K562 (cell line): ENCODE measurements around the gene MAP4K5. TPM values are rescaled to one million over a fixed set of nuclear protein-coding genes. Genes with fewer than 3 reads are reported as not detected.
A peak's percentile ranks its signal among the peaks of the same experiment; 100 is the strongest.

Source experiments
- ATAC-seq: fragments of 200-7000 bp; cut with Tn5 transposase; 3 replicates; pipeline ENCODE4 v1.9.1; 2020; ENCODE audit warnings: moderate library complexity
- BruUV-seq: library from RNA; stranded (reverse); fragments of 400-500 nt; replicated peaks from 2 replicates; lab custom pipeline; 2021; lab: Mats Ljungman, UMichigan
- CTCF ChIA-PET: fragments of 300-600 bp; formaldehyde crosslinking; extraction: SDS; loops from one replicate; lab custom pipeline; 2021; ENCODE audit warnings: low intra/inter-chr PET ratio; lab: Yijun Ruan, JAX
- POLR2A ChIA-PET: fragments of 300-600, 350-650 bp; sonication (Branson Sonifier 250); formaldehyde crosslinking; extraction: SDS; loops from one replicate; lab custom pipeline; 2021; ENCODE audit warnings: antibody characterized with exemption, inconsistent platforms; lab: Yijun Ruan, JAX
- DNase-seq, 4 experiments: peaks; one replicate each; pipeline versions ENCODE4 v3.0.0 to v3.0.0-alpha.2; 2011 to 2018; ENCODE audit warnings: low spot score in 3 of 4, mixed read lengths in 3 of 4; ENCODE audit errors: extremely low read depth in 1 of 4
- FAIRE-seq: peaks from 2 replicates; lab custom pipeline; 2011; peaks lifted over from hg19 to GRCh38; lab: Jason Lieb, UNC
- H2AFZ ChIP-seq: 2 replicates; pipeline ENCODE4 v1.6.0; 2011; ENCODE audit warnings: low read depth, low read length, control low read depth, inconsistent platforms
- H3K27ac ChIP-seq: fragments of 200-600 bp; 3 replicates; pipeline ENCODE4 v1.8.0; 2011; ENCODE audit warnings: low read depth, mild to moderate bottlenecking, control low read depth, inconsistent platforms, low read length, moderate library complexity, mixed read lengths; ENCODE audit errors: extremely low read depth
- H3K27me3 ChIP-seq, 2 experiments: fragments of 300-600 bp in 1 of 2; 2 replicates in 1 of 2; 3 replicates in 1 of 2; pipeline versions ENCODE4 v1.6.0 to v1.8.0; 2011; ENCODE audit warnings: inconsistent platforms in 2 of 2, low read length in 2 of 2, mild to moderate bottlenecking in 1 of 2, mixed read lengths in 1 of 2, moderate library complexity in 1 of 2; ENCODE audit not compliant: control insufficient read depth in 2 of 2, insufficient read depth in 2 of 2
- H3K36me3 ChIP-seq: fragments of 300-600 bp; 3 replicates; pipeline ENCODE4 v1.8.0; 2011; ENCODE audit warnings: mild to moderate bottlenecking, low read length, inconsistent platforms; ENCODE audit not compliant: control insufficient read depth, insufficient read depth
- H3K4me1 ChIP-seq, 2 experiments: fragments of 200-600 bp in 1 of 2; replicated peaks in 1 of 2; 2 replicates in 1 of 2; 3 replicates in 1 of 2; pipeline versions ENCODE4 v1.5.1 to v1.8.0; 2011; ENCODE audit warnings: inconsistent platforms in 2 of 2, low read length in 2 of 2, mild to moderate bottlenecking in 1 of 2, mixed read lengths in 1 of 2, moderate library complexity in 1 of 2; ENCODE audit not compliant: control insufficient read depth in 2 of 2, insufficient read depth in 2 of 2
- H3K4me2 ChIP-seq: 2 replicates; pipeline ENCODE4 v1.6.1; 2011; ENCODE audit warnings: low read length, control low read depth, inconsistent platforms, mixed read lengths; ENCODE audit not compliant: insufficient read depth
- H3K4me3 ChIP-seq: fragments of 200-600 bp; sonication (generic), shearing (Covaris generic); 2 replicates; pipeline ENCODE4 v1.5.1; 2016; ENCODE audit warnings: control low read depth, inconsistent platforms
- H3K79me2 ChIP-seq: fragments of 200-600 bp; 3 replicates; pipeline ENCODE4 v1.8.0; 2011; ENCODE audit warnings: low read length, inconsistent platforms; ENCODE audit not compliant: control insufficient read depth, insufficient read depth
- H3K9ac ChIP-seq, 2 experiments: 2 replicates each; pipeline versions ENCODE4 v1.6.0 to v1.6.1; 2011; ENCODE audit warnings: low read depth in 2 of 2, low read length in 2 of 2, control low read depth in 1 of 2, inconsistent platforms in 1 of 2, mild to moderate bottlenecking in 1 of 2, mixed read lengths in 1 of 2; ENCODE audit not compliant: insufficient read depth in 1 of 2
- H3K9me1 ChIP-seq: one replicate; pipeline ENCODE4 v1.6.0; 2011; ENCODE audit warnings: inconsistent platforms, mild to moderate bottlenecking, low read length, moderate library complexity; ENCODE audit not compliant: control insufficient read depth, insufficient read depth
- H3K9me3 ChIP-seq: replicated peaks from 2 replicates; pipeline ENCODE4 v1.5.1; 2011; ENCODE audit warnings: low read depth, low read length, inconsistent platforms; ENCODE audit not compliant: control insufficient read depth, insufficient read depth
- H4K20me1 ChIP-seq: replicated peaks from 2 replicates; pipeline ENCODE4 v1.6.1; 2011; ENCODE audit warnings: low read length, inconsistent platforms, mixed read lengths; ENCODE audit not compliant: control insufficient read depth, insufficient read depth
- DPF2 ChIP-seq: fragments of 450-650 bp; IDR thresholded peaks from 2 replicates; pipeline ENCODE4 v1.6.1; 2016
- ETS2 ChIP-seq: IDR thresholded peaks from 2 replicates; pipeline ENCODE4 v1.6.1; 2016; ENCODE audit warnings: borderline replicate concordance, missing genetic modification characterization, mild to moderate bottlenecking, moderate library complexity, missing compliant biosample characterization; ENCODE audit not compliant: poor library complexity, severe bottlenecking
- POLR2H ChIP-seq: IDR thresholded peaks from 2 replicates; pipeline ENCODE4 v1.6.1; 2016; ENCODE audit warnings: missing genetic modification characterization, low read depth, mild to moderate bottlenecking, control low read depth, missing compliant biosample characterization, moderate library complexity
- SPI1 ChIP-seq: IDR thresholded peaks from 2 replicates; pipeline ENCODE4 v1.6.1; 2011; ENCODE audit warnings: low read depth, low read length, control low read depth, borderline replicate concordance
- ZNF41 ChIP-seq: fragments of 250-450 bp; sonication (Bioruptor Pico); conservative IDR thresholded peaks from 2 replicates; pipeline ENCODE4 v1.4.0; 2020; ENCODE audit warnings: mild to moderate bottlenecking
- ZNF584 ChIP-seq: fragments of 200-800 bp; sonication (Bioruptor generic); IDR thresholded peaks from 2 replicates; pipeline ENCODE4 v1.6.1; 2016; ENCODE audit warnings: low read depth, mild to moderate bottlenecking, missing genetic modification characterization, missing compliant biosample characterization
- WGBS: fragments of 100-300 bp; shearing (Covaris generic); methylation state at CpG from one replicate; pipeline ENCODE4 v1.1.6; 2016; ENCODE audit warnings: low coverage, mixed read lengths; ENCODE audit not compliant: insufficient coverage; ENCODE audit errors: missing lambda C conversion rate; 5-methylcytosine and 5-hydroxymethylcytosine counted together
- in situ Hi-C: fragments of 300-500 bp; cut with MboI; formaldehyde crosslinking; loops from 4 replicates; pipeline ENCODE4 v1.15.0; 2018; ENCODE audit warnings: inconsistent platforms, mixed read lengths
- intact Hi-C: fragments of 100-400 bp; cut with micrococcal nuclease; formaldehyde crosslinking; loops from 2 replicates; pipeline ENCODE4 v1.14.2; 2022
- polyA plus RNA-seq, 8 experiments: library from polyadenylated mRNA; depleted of rRNA in 4 of 8; stranded (reverse) in 5 of 8; unstranded in 3 of 8; fragments of >200 nt; fragmentation: Nextera tagmentation in 2 of 8; fragmentation: Illumina TruSeq in 1 of 8; extraction: Ambion mirVana in 2 of 8; extraction: Trizol in 1 of 8; gene quantifications; 2 replicates each; pipeline versions ENCODE4 v1.2.1 to v1.2.3, GENCODE V29; 2011 to 2014; ENCODE audit warnings: inconsistent platforms in 1 of 8, missing spikeins in 1 of 8
- total RNA-seq, 7 experiments: library from RNA; depleted of rRNA in 6 of 7; stranded (reverse); fragments of >200 nt in 6 of 7; fragmentation: Illumina TruSeq in 2 of 7; extraction: Trizol in 2 of 7; gene quantifications; 2 replicates each; pipeline versions ENCODE4 v1.2.1 to v1.2.3, GENCODE V29; 2011 to 2021; ENCODE audit warnings: low replicate concordance in 1 of 7
- TF ChIP-seq, protein P1 (sequence below), 2 experiments: fragments of 250-450 bp in 1 of 2; fragments of 450-650 bp in 1 of 2; sonication (Bioruptor Pico) in 1 of 2; IDR thresholded peaks; 2 replicates each; pipeline versions ENCODE4 v1.6.1 to v1.8.0; 2016 to 2021; ENCODE audit warnings: mild to moderate bottlenecking in 2 of 2, moderate library complexity in 2 of 2, missing compliant biosample characterization in 1 of 2, missing genetic modification characterization in 1 of 2
- TF ChIP-seq, protein P2 (sequence below): fragments of 450-650 bp; IDR thresholded peaks from 2 replicates; pipeline ENCODE4 v1.6.1; 2017; ENCODE audit warnings: antibody characterized with exemption, mild to moderate bottlenecking
- TF ChIP-seq, protein P3 (sequence below): sonication (generic); formaldehyde crosslinking; IDR thresholded peaks from 2 replicates; pipeline ENCODE4 v1.8.0; 2022; ENCODE audit warnings: mild to moderate bottlenecking, missing genetic modification reagents

MAP4K5 gene
- total and polyA plus RNA-seq, 9 of the 15 experiments (the other 6 are each of a cell fraction or from before 2014, with no cell fraction given): 5.9 to 29.4 (median 18.0) TPM

DNA sequence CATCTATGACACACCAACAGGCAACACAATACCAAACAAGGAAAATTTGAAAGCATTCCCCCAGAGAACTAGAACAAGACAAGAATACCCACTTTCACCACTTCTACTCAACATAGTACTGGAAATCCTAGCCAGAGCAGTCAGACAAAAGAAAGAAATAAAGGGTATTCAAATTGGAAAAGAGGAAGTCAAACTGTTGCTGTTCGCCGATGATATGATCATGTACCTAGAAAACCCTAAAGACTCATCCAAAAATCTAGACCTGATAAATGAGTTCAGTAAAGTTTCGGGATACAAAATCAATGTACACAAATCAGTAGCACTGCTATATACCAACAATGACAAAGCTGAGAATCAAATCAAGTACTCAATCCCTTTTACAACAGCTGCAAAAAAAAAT, 19.5 kb upstream of the MAP4K5 start:
- Histone ChIP-seq H3K4me2 (no peak overlapping the region), H3K4me1 (no peaks in the 10 kb centered on the region), H3K9me3 (no peaks in the 10 kb centered on the region), H4K20me1 (no peaks in the 10 kb centered on the region), H3K27ac (no peak overlapping the region), H3K9me1 (no peaks in the 10 kb centered on the region), H3K36me3 (no peaks in the 10 kb centered on the region), H3K79me2 (no peaks in the 10 kb centered on the region), H3K9ac (no peak overlapping the region), H3K4me3 (no peak overlapping the region), H3K27me3 (no peaks in the 10 kb centered on the region), H2AFZ (no peak overlapping the region)
- 4% methylated on average over 3 of the region's 3 CpGs for WGBS
- ChIA-PET POLR2A (no interaction called here), CTCF (no interaction called here)
- intact Hi-C loops (no loop called here), in situ Hi-C loops (no loop called here)
- FAIRE-seq (no peak), DNase-seq (no peak), ATAC-seq (no peak)
- no TSS peak for BruUV-seq
- TF ChIP-seq DPF2 (no peak), SPI1 (peak; percentile 73)
- TF ChIP-seq, protein P1, sequence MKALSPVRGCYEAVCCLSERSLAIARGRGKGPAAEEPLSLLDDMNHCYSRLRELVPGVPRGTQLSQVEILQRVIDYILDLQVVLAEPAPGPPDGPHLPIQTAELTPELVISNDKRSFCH (CRISPR knock-in tag; IDR thresholded peaks at IDR 0.05): no peak
- TF ChIP-seq, protein P1 (tag; IDR thresholded peaks at IDR 0.05): no peak

DNA sequence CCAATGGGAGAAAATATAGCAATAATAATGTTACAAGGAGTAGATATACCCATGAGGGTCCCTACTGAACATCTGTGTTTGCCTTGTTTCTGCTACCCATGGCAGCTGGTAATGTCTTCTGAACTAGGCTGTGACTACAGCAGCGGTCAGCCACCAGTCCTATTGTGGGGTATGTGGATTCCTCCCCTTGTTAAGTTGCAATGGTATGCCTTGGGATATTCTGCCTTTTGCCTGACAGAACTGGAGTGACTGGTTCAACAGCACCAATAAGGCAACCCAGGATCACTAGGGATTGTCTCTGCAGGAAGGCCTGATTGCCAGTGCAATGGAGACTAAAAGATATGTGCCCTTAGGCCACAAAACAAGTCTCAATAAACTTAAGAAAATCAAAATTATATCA, 17.9 kb upstream of the MAP4K5 start:
- Histone ChIP-seq H2AFZ (no peak overlapping the region), H3K4me1 (no peaks in the 10 kb centered on the region), H3K4me2 (no peak overlapping the region), H3K9me1 (no peaks in the 10 kb centered on the region), H3K36me3 (no peaks in the 10 kb centered on the region), H3K27me3 (no peaks in the 10 kb centered on the region), H3K4me3 (no peak overlapping the region), H3K9me3 (no peaks in the 10 kb centered on the region), H3K79me2 (no peaks in the 10 kb centered on the region), H3K27ac (no peak overlapping the region), H3K9ac (no peak overlapping the region), H4K20me1 (no peaks in the 10 kb centered on the region)
- 0% methylated on average over 1 of the region's 1 CpG for WGBS
- no peak for ATAC-seq
- ChIA-PET POLR2A (no interaction called here), CTCF (no interaction called here)
- BruUV-seq: no TSS peak
- in situ Hi-C loops: no loop called here
- intact Hi-C loops: no loop called here
- FAIRE-seq: no peak
- no peak for DNase-seq
- TF ChIP-seq ZNF584: no peak
- no peak for TF ChIP-seq ZNF41 (CRISPR knock-in tag)
- TF ChIP-seq, protein P2, sequence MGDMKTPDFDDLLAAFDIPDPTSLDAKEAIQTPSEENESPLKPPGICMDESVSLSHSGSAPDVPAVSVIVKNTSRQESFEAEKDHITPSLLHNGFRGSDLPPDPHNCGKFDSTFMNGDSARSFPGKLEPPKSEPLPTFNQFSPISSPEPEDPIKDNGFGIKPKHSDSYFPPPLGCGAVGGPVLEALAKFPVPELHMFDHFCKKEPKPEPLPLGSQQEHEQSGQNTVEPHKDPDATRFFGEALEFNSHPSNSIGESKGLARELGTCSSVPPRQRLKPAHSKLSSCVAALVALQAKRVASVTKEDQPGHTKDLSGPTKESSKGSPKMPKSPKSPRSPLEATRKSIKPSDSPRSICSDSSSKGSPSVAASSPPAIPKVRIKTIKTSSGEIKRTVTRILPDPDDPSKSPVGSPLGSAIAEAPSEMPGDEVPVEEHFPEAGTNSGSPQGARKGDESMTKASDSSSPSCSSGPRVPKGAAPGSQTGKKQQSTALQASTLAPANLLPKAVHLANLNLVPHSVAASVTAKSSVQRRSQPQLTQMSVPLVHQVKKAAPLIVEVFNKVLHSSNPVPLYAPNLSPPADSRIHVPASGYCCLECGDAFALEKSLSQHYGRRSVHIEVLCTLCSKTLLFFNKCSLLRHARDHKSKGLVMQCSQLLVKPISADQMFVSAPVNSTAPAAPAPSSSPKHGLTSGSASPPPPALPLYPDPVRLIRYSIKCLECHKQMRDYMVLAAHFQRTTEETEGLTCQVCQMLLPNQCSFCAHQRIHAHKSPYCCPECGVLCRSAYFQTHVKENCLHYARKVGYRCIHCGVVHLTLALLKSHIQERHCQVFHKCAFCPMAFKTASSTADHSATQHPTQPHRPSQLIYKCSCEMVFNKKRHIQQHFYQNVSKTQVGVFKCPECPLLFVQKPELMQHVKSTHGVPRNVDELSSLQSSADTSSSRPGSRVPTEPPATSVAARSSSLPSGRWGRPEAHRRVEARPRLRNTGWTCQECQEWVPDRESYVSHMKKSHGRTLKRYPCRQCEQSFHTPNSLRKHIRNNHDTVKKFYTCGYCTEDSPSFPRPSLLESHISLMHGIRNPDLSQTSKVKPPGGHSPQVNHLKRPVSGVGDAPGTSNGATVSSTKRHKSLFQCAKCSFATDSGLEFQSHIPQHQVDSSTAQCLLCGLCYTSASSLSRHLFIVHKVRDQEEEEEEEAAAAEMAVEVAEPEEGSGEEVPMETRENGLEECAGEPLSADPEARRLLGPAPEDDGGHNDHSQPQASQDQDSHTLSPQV: no peak
- no peak for TF ChIP-seq POLR2H (tag)
- no peak for TF ChIP-seq ETS2 (tag)
- TF ChIP-seq, protein P3, sequence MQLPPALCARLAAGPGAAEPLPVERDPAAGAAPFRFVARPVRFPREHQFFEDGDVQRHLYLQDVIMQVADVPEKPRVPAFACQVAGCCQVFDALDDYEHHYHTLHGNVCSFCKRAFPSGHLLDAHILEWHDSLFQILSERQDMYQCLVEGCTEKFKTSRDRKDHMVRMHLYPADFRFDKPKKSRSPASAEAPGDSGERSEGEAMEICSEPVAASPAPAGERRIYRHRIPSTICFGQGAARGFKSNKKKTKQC (CRISPR knock-in tag): no peak
